ENCODE data around the gene CDKN2B-AS1. TPM values are rescaled to one million over a fixed set of nuclear protein-coding genes. Genes with fewer than 3 reads are reported as not detected.

CDKN2B-AS1 gene
- total RNA-seq, 4 donors from 2014 or later, result 22.7 to 129 (median 52.0) TPM

- TF ChIP-seq, protein P1, sequence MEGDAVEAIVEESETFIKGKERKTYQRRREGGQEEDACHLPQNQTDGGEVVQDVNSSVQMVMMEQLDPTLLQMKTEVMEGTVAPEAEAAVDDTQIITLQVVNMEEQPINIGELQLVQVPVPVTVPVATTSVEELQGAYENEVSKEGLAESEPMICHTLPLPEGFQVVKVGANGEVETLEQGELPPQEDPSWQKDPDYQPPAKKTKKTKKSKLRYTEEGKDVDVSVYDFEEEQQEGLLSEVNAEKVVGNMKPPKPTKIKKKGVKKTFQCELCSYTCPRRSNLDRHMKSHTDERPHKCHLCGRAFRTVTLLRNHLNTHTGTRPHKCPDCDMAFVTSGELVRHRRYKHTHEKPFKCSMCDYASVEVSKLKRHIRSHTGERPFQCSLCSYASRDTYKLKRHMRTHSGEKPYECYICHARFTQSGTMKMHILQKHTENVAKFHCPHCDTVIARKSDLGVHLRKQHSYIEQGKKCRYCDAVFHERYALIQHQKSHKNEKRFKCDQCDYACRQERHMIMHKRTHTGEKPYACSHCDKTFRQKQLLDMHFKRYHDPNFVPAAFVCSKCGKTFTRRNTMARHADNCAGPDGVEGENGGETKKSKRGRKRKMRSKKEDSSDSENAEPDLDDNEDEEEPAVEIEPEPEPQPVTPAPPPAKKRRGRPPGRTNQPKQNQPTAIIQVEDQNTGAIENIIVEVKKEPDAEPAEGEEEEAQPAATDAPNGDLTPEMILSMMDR (IDR thresholded peaks at IDR 0.05), result no peak
- no peak for TF ChIP-seq POLR2A (IDR thresholded peaks at IDR 0.05)
- H3K36me3 ChIP-seq, result no peaks in the 10 kb centered on the region
- no peak overlapping the region for H3K4me3 ChIP-seq
- H3K4me1 ChIP-seq, result peaks cover 0 to 10% (median 0%) of the 10 kb centered on the region in 4 donors
- no peaks in the 10 kb centered on the region for H3K27me3 ChIP-seq
- DNase-seq, result no peak
- no peaks in the 10 kb centered on the region for H3K9me3 ChIP-seq
- no peak overlapping the region for H3K27ac ChIP-seq
These were observed 1.8 kb downstream of the CDKN2B-AS1 start for GRCh38 chr9:21996438-21996837.

DNA sequence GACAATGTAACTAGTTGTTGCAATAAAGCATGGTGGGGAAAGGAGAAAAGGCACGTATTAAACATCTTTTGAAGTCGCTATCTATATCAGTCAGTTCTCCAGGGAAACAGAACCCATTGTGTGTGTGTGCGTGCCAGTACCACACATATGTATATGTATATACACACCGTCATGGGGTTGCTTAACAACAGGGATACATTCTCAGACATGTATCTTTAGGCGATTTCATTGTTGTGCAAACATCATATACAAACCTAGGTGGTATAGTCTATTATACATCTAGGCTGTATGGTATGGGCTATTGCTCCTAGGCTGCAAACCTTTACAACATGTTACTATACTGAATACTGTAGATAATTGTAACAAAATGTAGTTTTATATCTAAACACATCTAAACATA lies 2.3 kb downstream of the CDKN2B-AS1 start:
- H3K4me3 ChIP-seq, result no peak overlapping the region
- no peak for TF ChIP-seq POLR2A (IDR thresholded peaks at IDR 0.05)
- TF ChIP-seq, protein P1 (IDR thresholded peaks at IDR 0.05), result no peak
- H3K27ac ChIP-seq, result no peak overlapping the region
- peaks cover 0 to 10% (median 0%) of the 10 kb centered on the region in 4 donors for H3K4me1 ChIP-seq
- H3K36me3 ChIP-seq, result no peaks in the 10 kb centered on the region
- no peaks in the 10 kb centered on the region for H3K9me3 ChIP-seq
- no peaks in the 10 kb centered on the region for H3K27me3 ChIP-seq
- DNase-seq, result no peak

DNA sequence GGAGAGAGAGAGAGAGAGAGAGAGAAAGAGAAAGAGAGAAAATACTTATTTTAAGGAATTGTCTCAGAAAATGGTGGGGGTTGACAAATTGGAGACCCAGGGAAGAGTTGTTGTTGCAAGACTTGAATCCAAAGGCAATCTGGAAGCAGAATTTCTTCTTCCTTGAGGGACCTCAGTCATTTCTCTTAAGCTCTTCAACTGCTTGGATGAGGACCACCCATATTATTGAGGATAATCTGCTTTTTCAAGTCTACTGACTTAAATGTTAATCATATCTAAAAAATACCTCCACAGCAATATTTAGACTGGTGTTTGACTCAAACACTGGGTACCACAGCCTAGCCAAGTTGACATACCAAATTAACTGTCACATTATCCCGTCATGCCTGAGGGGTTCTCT lies 2.9 kb downstream of the CDKN2B-AS1 start:
- TF ChIP-seq, protein P1 (IDR thresholded peaks at IDR 0.05), result no peak
- no peak for TF ChIP-seq POLR2A (IDR thresholded peaks at IDR 0.05)
- no peak overlapping the region for H3K4me3 ChIP-seq
- no peaks in the 10 kb centered on the region for H3K9me3 ChIP-seq
- H3K36me3 ChIP-seq, result no peaks in the 10 kb centered on the region
- peaks cover 0 to 10% (median 0%) of the 10 kb centered on the region in 4 donors for H3K4me1 ChIP-seq
- DNase-seq, result no peak
- no peaks in the 10 kb centered on the region for H3K27me3 ChIP-seq
- H3K27ac ChIP-seq, result no peak overlapping the region

DNA sequence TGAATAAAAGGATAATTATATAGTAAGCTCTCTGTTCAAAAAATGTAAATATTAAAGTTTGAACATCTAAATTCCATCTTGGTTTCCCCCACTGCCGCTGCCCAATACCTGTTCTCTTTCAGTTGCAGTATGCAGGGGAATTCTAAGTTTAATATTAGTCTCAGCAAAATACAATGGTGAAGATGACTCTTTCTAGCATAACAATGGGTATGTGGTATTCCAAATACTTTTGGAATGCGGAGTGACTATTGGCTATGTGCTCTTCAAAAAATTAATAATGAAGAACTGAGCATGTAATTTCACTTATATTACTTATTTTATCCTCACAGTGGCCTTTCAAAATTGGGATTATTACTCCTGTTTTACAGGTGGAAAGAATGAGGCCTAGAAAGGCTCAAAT lies 3.4 kb downstream of the CDKN2B-AS1 start:
- H3K36me3 ChIP-seq, result no peaks in the 10 kb centered on the region
- H3K27ac ChIP-seq, result no peak overlapping the region
- TF ChIP-seq, protein P1 (IDR thresholded peaks at IDR 0.05), result no peak
- no peak for TF ChIP-seq POLR2A (IDR thresholded peaks at IDR 0.05)
- H3K4me1 ChIP-seq, result peaks cover 0 to 10% (median 0%) of the 10 kb centered on the region in 4 donors
- no peak overlapping the region for H3K4me3 ChIP-seq
- no peak for DNase-seq
- H3K9me3 ChIP-seq, result no peaks in the 10 kb centered on the region
- no peaks in the 10 kb centered on the region for H3K27me3 ChIP-seq

DNA sequence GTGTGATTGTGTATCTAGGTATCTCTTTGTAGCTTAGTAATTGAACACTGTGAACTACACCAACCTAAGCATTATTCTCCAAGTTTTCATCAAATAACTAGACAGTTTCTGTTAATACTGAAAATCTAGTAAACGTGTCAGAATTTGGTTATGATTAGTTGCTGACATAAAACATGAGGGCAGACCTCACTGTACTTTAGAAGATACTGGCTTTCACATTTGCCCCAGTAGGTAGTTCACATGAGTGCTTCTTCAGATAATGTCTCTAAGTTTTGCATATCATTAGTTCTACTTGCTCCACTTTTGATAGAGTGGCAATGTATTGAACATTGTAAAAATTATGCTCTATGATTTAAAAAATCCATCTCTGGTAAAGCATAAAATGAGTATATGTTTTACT lies 7.4 kb downstream of the CDKN2B-AS1 start:
- DNase-seq, result no peak
- peaks cover 0 to 9% of the 10 kb centered on the region in 2 donors for H3K27me3 ChIP-seq
- no peaks in the 10 kb centered on the region for H3K9me3 ChIP-seq
- peaks cover 0 to 7% (median 0%) of the 10 kb centered on the region in 3 donors for H3K36me3 ChIP-seq
- no peak overlapping the region for H3K27ac ChIP-seq
- H3K4me3 ChIP-seq, result no peak overlapping the region
- TF ChIP-seq, protein P1 (IDR thresholded peaks at IDR 0.05), result no peak
- TF ChIP-seq POLR2A (IDR thresholded peaks at IDR 0.05), result no peak
- peaks cover 0 to 6% (median 0%) of the 10 kb centered on the region in 4 donors for H3K4me1 ChIP-seq

Measured in Peyer's patch (tissue), 4 donors.